Panc1 (cell line): Measurements from ENCODE around the gene CACNB1.

Experiments
- CTCF ChIP-seq: fragments of 450-650 bp; IDR thresholded peaks from 2 replicates; pipeline ENCODE4 v1.5.1; 2017; ENCODE audit warnings: mild to moderate bottlenecking
- SIN3A ChIP-seq: IDR thresholded peaks from 2 replicates; pipeline ENCODE4 v1.6.1; 2012; ENCODE audit warnings: low read depth, mild to moderate bottlenecking, low read length, moderate library complexity, borderline replicate concordance; ENCODE audit not compliant: insufficient read depth
- TCF7L2 ChIP-seq: IDR thresholded peaks from 2 replicates; pipeline ENCODE4 v1.6.1; 2011; ENCODE audit warnings: mild to moderate bottlenecking, low read depth, low read length, inconsistent platforms

GRCh38 chr17:39212195-39212810 is 14.8 kb upstream of the CACNB1 start:
- TF ChIP-seq CTCF (no peak), SIN3A (no peak), TCF7L2 (no peak)
